C4-2B (cell line): ENCODE data around the gene RNF123.

Experiments
- CTCF ChIP-seq: fragments of 450-650 bp; conservative IDR thresholded peaks from 2 replicates; pipeline ENCODE4 v1.5.1; 2017; ENCODE audit warnings: mild to moderate bottlenecking
- ZFX ChIP-seq: fragments of 450-650 bp; IDR thresholded peaks from 2 replicates; pipeline ENCODE4 v1.6.1; 2017

DNA sequence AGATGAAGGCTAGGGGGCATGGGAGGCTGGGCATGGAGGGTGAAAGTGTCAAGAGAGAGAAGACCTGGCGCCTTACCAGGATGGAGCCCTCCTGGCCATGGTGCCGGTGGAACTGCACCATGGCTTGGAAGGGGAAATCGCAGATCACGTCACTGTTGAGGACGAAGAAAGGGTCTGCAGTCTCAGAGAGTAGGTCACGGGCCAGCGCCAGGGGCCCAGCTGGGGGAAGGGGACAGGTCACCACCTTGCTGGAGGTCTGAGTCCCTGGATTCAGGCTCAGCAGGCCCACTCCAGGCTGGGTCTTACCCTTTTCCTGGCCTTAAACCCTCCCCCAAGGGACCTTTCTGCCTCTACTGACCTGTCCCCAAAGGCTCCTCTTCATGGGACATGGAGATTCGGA lies 33.5 kb downstream of the RNF123 start:
- no peak for TF ChIP-seq CTCF
- no peak for TF ChIP-seq ZFX
